Peyer's patch (tissue), 4 donors: Measurements from ENCODE around the gene MYT1.

ENCODE experiments used
- CTCF ChIP-seq, 6 experiments: fragments of 450-650 bp in 4 of 6; fragments of 200-600 bp in 2 of 6; sonication (generic) in 1 of 6; IDR thresholded peaks; one replicate each; pipeline ENCODE4 v1.5.1; 2017 to 2019; ENCODE audit warnings: antibody characterized with exemption in 6 of 6, mild to moderate bottlenecking in 3 of 6, moderate library complexity in 1 of 6
- POLR2A ChIP-seq, 2 donors: fragments of 450-650 bp; IDR thresholded peaks; one replicate each; pipeline ENCODE4 v1.5.1; 2017; ENCODE audit warnings: antibody characterized with exemption in 2 of 2, mild to moderate bottlenecking in 2 of 2, moderate library complexity in 2 of 2

GRCh38 chr20:64129146-64129782 is 35.0 kb upstream of the MYT1 start:
- no peak for TF ChIP-seq CTCF (IDR thresholded peaks at IDR 0.05)
- no peak for TF ChIP-seq POLR2A (IDR thresholded peaks at IDR 0.05)
